ENCODE data around the gene HEMK1. TPM values are rescaled to one million over a fixed set of nuclear protein-coding genes. Genes with fewer than 3 reads are reported as not detected.

HEMK1 gene
- total RNA-seq, 1 donor from 2014 or later, result 7.8 TPM

DNA sequence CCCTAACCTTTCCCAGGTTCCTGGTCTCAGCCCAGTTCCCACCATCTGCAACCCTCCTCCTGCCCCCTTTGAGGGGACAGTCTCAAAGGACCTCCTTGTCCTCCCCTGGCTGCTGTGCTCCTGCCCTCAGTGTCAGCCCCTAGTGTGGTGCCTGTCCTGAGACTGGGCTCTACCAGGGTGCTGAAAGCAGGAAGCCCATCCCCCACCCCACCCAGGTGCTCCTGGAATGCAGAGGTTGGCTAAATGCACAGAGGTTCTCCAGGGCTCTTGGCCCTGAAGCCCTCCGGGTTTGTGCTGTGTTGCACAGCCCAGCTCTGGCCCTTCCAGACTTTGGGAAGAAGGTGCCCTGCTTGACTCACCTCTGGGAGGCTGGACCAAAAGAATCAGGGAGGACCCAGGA is 23.5 kb upstream of the HEMK1 start:
- H3K9me3 ChIP-seq (ENCODE audit: control insufficient read depth in 3 of 3, low read length in 3 of 3), result no peaks in the 10 kb centered on the region
- H3K9ac ChIP-seq (ENCODE audit: low read depth in 1 of 3, low read length in 3 of 3), result peak overlapping the region in 1 of 3 donors; percentile 14
- H3K27ac ChIP-seq (ENCODE audit: low read depth, low read length), result no peak overlapping the region
- no peaks in the 10 kb centered on the region for H3K4me1 ChIP-seq (ENCODE audit: control insufficient read depth in 3 of 3, insufficient read depth in 3 of 3, low read length in 3 of 3)
- no peaks in the 10 kb centered on the region for H3K36me3 ChIP-seq (ENCODE audit: control insufficient read depth in 3 of 3, insufficient read depth in 3 of 3, low read length in 3 of 3)
- H3K4me3 ChIP-seq (ENCODE audit: low read length in 3 of 3), result no peak overlapping the region
- no peaks in the 10 kb centered on the region for H3K27me3 ChIP-seq (ENCODE audit: control insufficient read depth in 3 of 3, insufficient read depth in 3 of 3, low read length in 3 of 3)

DNA sequence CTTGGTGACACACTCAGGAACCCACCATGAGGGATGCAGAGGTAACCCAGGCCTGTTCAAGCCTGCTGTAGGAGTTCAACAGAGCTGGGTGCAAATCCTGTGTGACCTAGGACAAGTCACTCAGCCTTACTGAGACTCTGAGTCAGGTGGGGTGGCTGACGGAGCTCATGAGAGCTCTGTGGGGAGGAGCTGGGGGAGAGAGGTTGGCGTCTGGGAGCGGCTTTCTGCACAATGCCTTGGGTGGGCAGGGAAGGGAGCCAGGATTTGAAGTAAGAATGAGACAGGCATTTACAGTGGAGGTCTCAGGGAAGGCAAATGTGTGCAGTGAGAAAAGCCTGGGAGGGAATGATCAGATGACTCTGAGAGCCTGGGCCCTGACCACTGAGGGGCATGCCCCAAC is 20.1 kb upstream of the HEMK1 start:
- Histone ChIP-seq H3K9me3 (ENCODE audit: control insufficient read depth in 3 of 3, low read length in 3 of 3) (no peaks in the 10 kb centered on the region), H3K27me3 (ENCODE audit: control insufficient read depth in 3 of 3, insufficient read depth in 3 of 3, low read length in 3 of 3) (peaks cover 0 to 3% (median 0%) of the 10 kb centered on the region in 3 donors), H3K27ac (ENCODE audit: low read depth, low read length) (no peak overlapping the region), H3K36me3 (ENCODE audit: control insufficient read depth in 3 of 3, insufficient read depth in 3 of 3, low read length in 3 of 3) (no peaks in the 10 kb centered on the region), H3K9ac (ENCODE audit: low read depth in 1 of 3, low read length in 3 of 3) (no peak overlapping the region), H3K4me1 (ENCODE audit: control insufficient read depth in 3 of 3, insufficient read depth in 3 of 3, low read length in 3 of 3) (no peaks in the 10 kb centered on the region), H3K4me3 (ENCODE audit: low read length in 3 of 3) (no peak overlapping the region)

DNA sequence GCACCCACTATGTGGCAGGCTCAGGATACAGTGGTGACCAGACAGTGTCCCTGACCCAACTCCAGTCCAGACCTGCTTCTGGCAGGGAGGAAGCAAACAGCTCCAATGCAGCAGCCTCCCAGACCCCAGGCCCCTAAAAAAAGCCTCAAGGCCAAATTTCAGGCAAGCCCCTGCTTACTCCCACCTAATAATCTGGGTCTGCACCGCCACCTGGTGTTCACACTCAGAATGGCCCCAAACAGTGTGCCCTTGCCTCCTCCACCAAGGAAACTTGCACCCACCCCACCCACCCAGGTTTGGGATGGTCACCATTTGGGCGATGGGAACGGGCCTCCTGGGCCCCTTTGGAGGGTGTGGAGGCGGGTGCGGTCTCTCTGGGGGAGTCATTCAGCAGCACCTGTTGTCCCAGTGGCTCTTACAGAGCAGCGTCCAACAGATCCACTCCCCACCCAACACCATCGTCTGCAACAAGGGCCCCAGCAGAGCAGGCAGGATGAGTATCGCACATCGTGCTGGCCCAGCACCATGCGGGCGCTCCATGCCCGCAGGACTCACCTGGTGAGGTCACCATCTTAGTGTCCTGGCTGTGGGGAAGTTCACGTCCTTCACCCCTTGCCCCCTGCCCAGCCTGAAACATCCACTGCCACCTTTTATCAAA is 19.1 kb upstream of the HEMK1 start:
- Histone ChIP-seq H3K27me3 (ENCODE audit: control insufficient read depth in 3 of 3, insufficient read depth in 3 of 3, low read length in 3 of 3) (peaks cover 0 to 3% (median 0%) of the 10 kb centered on the region in 3 donors), H3K4me1 (ENCODE audit: control insufficient read depth in 3 of 3, insufficient read depth in 3 of 3, low read length in 3 of 3) (no peaks in the 10 kb centered on the region)

GRCh38 chr3:50551054-50551659 is 18.2 kb upstream of the HEMK1 start:
- Histone ChIP-seq H3K36me3 (ENCODE audit: control insufficient read depth in 3 of 3, insufficient read depth in 3 of 3, low read length in 3 of 3) (no peaks in the 10 kb centered on the region), H3K27ac (ENCODE audit: low read depth, low read length) (no peak overlapping the region), H3K4me3 (ENCODE audit: low read length in 3 of 3) (no peak overlapping the region), H3K4me1 (ENCODE audit: control insufficient read depth in 3 of 3, insufficient read depth in 3 of 3, low read length in 3 of 3) (no peaks in the 10 kb centered on the region), H3K9ac (ENCODE audit: low read depth in 1 of 3, low read length in 3 of 3) (no peak overlapping the region), H3K27me3 (ENCODE audit: control insufficient read depth in 3 of 3, insufficient read depth in 3 of 3, low read length in 3 of 3) (peaks cover 0 to 3% (median 0%) of the 10 kb centered on the region in 3 donors), H3K9me3 (ENCODE audit: control insufficient read depth in 3 of 3, low read length in 3 of 3) (no peaks in the 10 kb centered on the region)

More for the DNA sequence above, 19.1 kb upstream of the HEMK1 start:
- Histone ChIP-seq H3K9ac (ENCODE audit: low read depth in 1 of 3, low read length in 3 of 3) (no peak overlapping the region), H3K36me3 (ENCODE audit: control insufficient read depth in 3 of 3, insufficient read depth in 3 of 3, low read length in 3 of 3) (no peaks in the 10 kb centered on the region), H3K4me3 (ENCODE audit: low read length in 3 of 3) (no peak overlapping the region), H3K27ac (ENCODE audit: low read depth, low read length) (no peak overlapping the region), H3K9me3 (ENCODE audit: control insufficient read depth in 3 of 3, low read length in 3 of 3) (no peaks in the 10 kb centered on the region)

- Histone ChIP-seq H3K9me3 (ENCODE audit: control insufficient read depth in 3 of 3, low read length in 3 of 3) (no peaks in the 10 kb centered on the region), H3K36me3 (ENCODE audit: control insufficient read depth in 3 of 3, insufficient read depth in 3 of 3, low read length in 3 of 3) (no peaks in the 10 kb centered on the region), H3K27ac (ENCODE audit: low read depth, low read length) (no peak overlapping the region), H3K27me3 (ENCODE audit: control insufficient read depth in 3 of 3, insufficient read depth in 3 of 3, low read length in 3 of 3) (peaks cover 0 to 3% (median 0%) of the 10 kb centered on the region in 3 donors), H3K4me3 (ENCODE audit: low read length in 3 of 3) (no peak overlapping the region), H3K9ac (ENCODE audit: low read depth in 1 of 3, low read length in 3 of 3) (no peak overlapping the region), H3K4me1 (ENCODE audit: control insufficient read depth in 3 of 3, insufficient read depth in 3 of 3, low read length in 3 of 3) (no peaks in the 10 kb centered on the region)
These were observed 17.5 kb upstream of the HEMK1 start for GRCh38 chr3:50551681-50552435.

DNA sequence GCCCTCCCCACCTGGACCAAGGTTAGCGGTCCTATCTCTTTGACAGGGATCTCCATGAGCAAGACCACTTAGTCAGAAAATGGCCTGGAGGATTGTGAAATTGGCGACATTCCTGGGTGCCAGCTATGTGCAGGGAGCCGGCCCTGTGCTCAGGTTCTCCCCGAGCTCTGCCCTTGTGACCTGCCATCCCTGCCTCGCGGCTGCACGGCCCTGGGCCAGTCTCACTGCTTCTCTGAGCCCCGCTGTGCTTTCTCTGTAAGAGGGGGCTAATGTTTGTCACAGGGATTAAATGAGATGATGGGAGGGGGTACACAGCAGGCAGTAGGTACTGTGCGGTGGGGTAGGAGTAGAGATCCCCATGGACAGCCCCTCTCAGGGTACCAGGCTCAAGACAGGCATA is 16.7 kb upstream of the HEMK1 start:
- no peak overlapping the region for H3K4me3 ChIP-seq (ENCODE audit: low read length in 3 of 3)
- H3K27me3 ChIP-seq (ENCODE audit: control insufficient read depth in 3 of 3, insufficient read depth in 3 of 3, low read length in 3 of 3), result peaks cover 0 to 3% (median 0%) of the 10 kb centered on the region in 3 donors
- H3K9ac ChIP-seq (ENCODE audit: low read depth in 1 of 3, low read length in 3 of 3), result no peak overlapping the region
- no peaks in the 10 kb centered on the region for H3K4me1 ChIP-seq (ENCODE audit: control insufficient read depth in 3 of 3, insufficient read depth in 3 of 3, low read length in 3 of 3)
- H3K36me3 ChIP-seq (ENCODE audit: control insufficient read depth in 3 of 3, insufficient read depth in 3 of 3, low read length in 3 of 3), result no peaks in the 10 kb centered on the region
- no peaks in the 10 kb centered on the region for H3K9me3 ChIP-seq (ENCODE audit: control insufficient read depth in 3 of 3, low read length in 3 of 3)
- no peak overlapping the region for H3K27ac ChIP-seq (ENCODE audit: low read depth, low read length)

DNA sequence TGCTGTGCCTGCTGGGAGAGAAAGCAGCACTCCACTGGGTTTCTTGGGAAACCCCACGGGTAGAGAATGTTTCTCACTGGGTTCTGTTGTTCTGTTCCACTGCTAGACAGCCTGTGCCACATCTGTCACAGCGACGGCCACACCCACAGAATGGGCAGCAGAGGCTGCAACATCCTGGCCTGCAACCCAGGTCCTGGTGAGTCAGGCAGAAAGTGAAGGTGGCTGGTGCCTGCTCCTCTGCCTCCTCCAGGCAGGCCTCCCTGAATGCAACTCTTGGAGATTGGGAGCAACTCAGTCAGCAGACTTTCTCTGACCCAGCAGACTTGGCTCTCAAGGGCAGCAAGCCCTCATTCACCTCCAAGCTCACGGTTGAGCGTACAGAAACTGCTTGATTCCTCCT is 14.8 kb upstream of the HEMK1 start:
- no peak overlapping the region for H3K4me3 ChIP-seq (ENCODE audit: low read length in 3 of 3)
- no peak overlapping the region for H3K27ac ChIP-seq (ENCODE audit: low read depth, low read length)

DNA sequence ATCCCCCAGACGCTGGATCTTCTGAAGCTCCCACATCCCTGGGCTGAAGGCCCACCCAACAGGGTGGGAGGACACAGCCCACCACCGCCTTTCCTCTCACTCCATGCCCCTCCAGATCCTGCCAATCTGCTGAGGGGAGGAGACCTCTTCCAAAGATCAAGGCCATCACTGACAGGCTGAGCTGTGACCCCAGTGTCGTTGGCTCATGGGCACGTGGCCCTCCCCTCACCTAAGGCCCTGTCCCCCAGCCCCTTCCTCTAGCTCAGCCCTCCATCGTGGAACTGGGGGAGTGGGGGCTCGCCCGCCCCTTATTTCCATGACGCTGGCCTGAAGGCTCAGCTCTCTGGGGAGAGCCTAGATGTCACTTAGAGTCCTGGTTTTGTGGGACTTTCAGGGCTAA is 12.2 kb upstream of the HEMK1 start:
- Histone ChIP-seq H3K27ac (ENCODE audit: low read depth, low read length) (no peak overlapping the region), H3K9me3 (ENCODE audit: control insufficient read depth in 3 of 3, low read length in 3 of 3) (no peaks in the 10 kb centered on the region), H3K4me1 (ENCODE audit: control insufficient read depth in 3 of 3, insufficient read depth in 3 of 3, low read length in 3 of 3) (peaks cover 0 to 2% (median 0%) of the 10 kb centered on the region in 3 donors), H3K4me3 (ENCODE audit: low read length in 3 of 3) (no peak overlapping the region), H3K27me3 (ENCODE audit: control insufficient read depth in 3 of 3, insufficient read depth in 3 of 3, low read length in 3 of 3) (peaks cover 0 to 3% (median 0%) of the 10 kb centered on the region in 3 donors), H3K36me3 (ENCODE audit: control insufficient read depth in 3 of 3, insufficient read depth in 3 of 3, low read length in 3 of 3) (peaks cover 0 to 9% (median 4%) of the 10 kb centered on the region in 3 donors), H3K9ac (ENCODE audit: low read depth in 1 of 3, low read length in 3 of 3) (no peak overlapping the region)

More for the DNA sequence above, 14.8 kb upstream of the HEMK1 start:
- H3K27me3 ChIP-seq (ENCODE audit: control insufficient read depth in 3 of 3, insufficient read depth in 3 of 3, low read length in 3 of 3), result peaks cover 0 to 3% (median 0%) of the 10 kb centered on the region in 3 donors
- H3K36me3 ChIP-seq (ENCODE audit: control insufficient read depth in 3 of 3, insufficient read depth in 3 of 3, low read length in 3 of 3), result peaks cover 0 to 3% (median 0%) of the 10 kb centered on the region in 3 donors
- no peak overlapping the region for H3K9ac ChIP-seq (ENCODE audit: low read depth in 1 of 3, low read length in 3 of 3)
- no peaks in the 10 kb centered on the region for H3K4me1 ChIP-seq (ENCODE audit: control insufficient read depth in 3 of 3, insufficient read depth in 3 of 3, low read length in 3 of 3)
- H3K9me3 ChIP-seq (ENCODE audit: control insufficient read depth in 3 of 3, low read length in 3 of 3), result no peaks in the 10 kb centered on the region

- no peaks in the 10 kb centered on the region for H3K9me3 ChIP-seq (ENCODE audit: control insufficient read depth in 3 of 3, low read length in 3 of 3)
These were observed 11.4 kb upstream of the HEMK1 start for GRCh38 chr3:50557915-50558314.

DNA sequence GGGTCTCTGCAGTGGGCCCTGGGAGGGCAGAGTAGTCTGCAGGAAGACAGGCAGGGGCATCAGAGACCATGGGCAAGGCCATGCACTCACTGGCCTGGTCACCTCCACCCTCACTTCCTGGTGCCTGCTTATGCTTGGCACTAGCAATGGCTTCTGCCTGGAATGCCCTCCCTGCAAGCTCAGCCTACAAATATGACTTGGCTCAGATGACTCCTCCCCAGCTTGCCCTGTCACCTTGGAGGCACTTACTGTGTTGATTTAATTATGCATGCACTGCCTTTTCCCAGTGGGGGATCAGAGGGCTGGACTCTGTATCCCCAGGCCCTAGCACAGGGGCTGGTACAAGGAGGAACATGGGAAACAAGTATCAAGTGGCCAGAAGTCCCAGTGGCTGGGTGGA is 9.6 kb upstream of the HEMK1 start:
- Histone ChIP-seq H3K4me1 (ENCODE audit: control insufficient read depth in 3 of 3, insufficient read depth in 3 of 3, low read length in 3 of 3) (peaks cover 0 to 2% (median 0%) of the 10 kb centered on the region in 3 donors), H3K27me3 (ENCODE audit: control insufficient read depth in 3 of 3, insufficient read depth in 3 of 3, low read length in 3 of 3) (no peaks in the 10 kb centered on the region), H3K27ac (ENCODE audit: low read depth, low read length) (no peak overlapping the region), H3K9ac (ENCODE audit: low read depth in 1 of 3, low read length in 3 of 3) (no peak overlapping the region), H3K36me3 (ENCODE audit: control insufficient read depth in 3 of 3, insufficient read depth in 3 of 3, low read length in 3 of 3) (peaks cover 4 to 12% (median 4%) of the 10 kb centered on the region in 3 donors), H3K4me3 (ENCODE audit: low read length in 3 of 3) (no peak overlapping the region), H3K9me3 (ENCODE audit: control insufficient read depth in 3 of 3, low read length in 3 of 3) (no peaks in the 10 kb centered on the region)

More at GRCh38 chr3:50557915-50558314, 11.4 kb upstream of the HEMK1 start:
- Histone ChIP-seq H3K27me3 (ENCODE audit: control insufficient read depth in 3 of 3, insufficient read depth in 3 of 3, low read length in 3 of 3) (peaks cover 0 to 3% (median 0%) of the 10 kb centered on the region in 3 donors), H3K36me3 (ENCODE audit: control insufficient read depth in 3 of 3, insufficient read depth in 3 of 3, low read length in 3 of 3) (peaks cover 0 to 9% (median 4%) of the 10 kb centered on the region in 3 donors), H3K4me1 (ENCODE audit: control insufficient read depth in 3 of 3, insufficient read depth in 3 of 3, low read length in 3 of 3) (peaks cover 0 to 2% (median 0%) of the 10 kb centered on the region in 3 donors), H3K9ac (ENCODE audit: low read depth in 1 of 3, low read length in 3 of 3) (no peak overlapping the region), H3K4me3 (ENCODE audit: low read length in 3 of 3) (no peak overlapping the region), H3K27ac (ENCODE audit: low read depth, low read length) (no peak overlapping the region)

Measured in skeletal muscle tissue (tissue), 4 donors.